Body of pancreas (tissue), 4 donors: Measurements from ENCODE around the gene ABCA8. TPM values are rescaled to one million over a fixed set of nuclear protein-coding genes. Genes with fewer than 3 reads are reported as not detected.

Source experiments
- ATAC-seq: fragments of 150-250 bp; one replicate; pipeline ENCODE4 v1.9.1; 2016
- DNase-seq, 4 donors: peaks; one replicate each; pipeline ENCODE4 v3.0.0-alpha.2; 2019
- H3K27ac ChIP-seq, 4 donors: fragments of 200-600 bp; sonication (generic); 1 replicate in 3 of 4; 2 replicates in 1 of 4; pipeline versions ENCODE4 v1.5.1 to v1.6.1; 2016 to 2019; ENCODE audit warnings: mild to moderate bottlenecking in 1 of 4, mixed read lengths in 1 of 4, moderate library complexity in 1 of 4
- H3K27me3 ChIP-seq, 2 donors: fragments of 200-600 bp; sonication (generic); one replicate each; pipeline ENCODE4 v1.6.0; 2016; ENCODE audit warnings: mild to moderate bottlenecking in 1 of 2
- H3K36me3 ChIP-seq, 2 donors: fragments of 200-600 bp; sonication (generic); replicated peaks in 1 of 2; 2 replicates each; pipeline ENCODE4 v1.5.1; 2016; ENCODE audit warnings: low read depth in 2 of 2; ENCODE audit not compliant: insufficient read depth in 1 of 2
- H3K4me1 ChIP-seq: fragments of 200-600 bp; sonication (generic); one replicate; pipeline ENCODE4 v1.6.0; 2016
- H3K4me3 ChIP-seq, 2 donors: fragments of 200-600 bp; sonication (generic); 1 replicate in 1 of 2; 2 replicates in 1 of 2; pipeline ENCODE4 v1.5.1; 2016 to 2019
- H3K9me3 ChIP-seq, 3 donors: fragments of 200-600 bp; sonication (generic); 1 replicate in 2 of 3; 2 replicates in 1 of 3; pipeline ENCODE4 v1.5.1; 2016
- POLR2A ChIP-seq, 3 donors: fragments of 450-650 bp; IDR thresholded peaks; one replicate each; pipeline ENCODE4 v1.6.1; 2016; ENCODE audit warnings: antibody characterized with exemption in 3 of 3, mild to moderate bottlenecking in 2 of 3
- WGBS, 2 donors: methylation state at CpG; one replicate each; pipeline ENCODE4 v1.1.5; 2017; 5-methylcytosine and 5-hydroxymethylcytosine counted together
- intact Hi-C: fragments of 100-400 bp; cut with DNase I; formaldehyde crosslinking; loops from one replicate; pipeline ENCODE4 v1.15.1; 2023
- total RNA-seq, 2 donors: library from RNA; depleted of rRNA; stranded (reverse); fragments of >200 nt; gene quantifications; one replicate each; pipeline ENCODE4 v1.1.0, GENCODE V29; 2016
- TF ChIP-seq, protein P1 (sequence below), 7 experiments: fragments of 450-650 bp in 4 of 7; fragments of 200-600 bp in 3 of 7; sonication (generic) in 3 of 7; IDR thresholded peaks; one replicate each; pipeline ENCODE4 v1.5.1; 2016 to 2019; ENCODE audit warnings: antibody characterized with exemption in 7 of 7

Gene ABCA8
- total RNA-seq, 2 donors from 2014 or later = 10.4 to 16.8 TPM

DNA sequence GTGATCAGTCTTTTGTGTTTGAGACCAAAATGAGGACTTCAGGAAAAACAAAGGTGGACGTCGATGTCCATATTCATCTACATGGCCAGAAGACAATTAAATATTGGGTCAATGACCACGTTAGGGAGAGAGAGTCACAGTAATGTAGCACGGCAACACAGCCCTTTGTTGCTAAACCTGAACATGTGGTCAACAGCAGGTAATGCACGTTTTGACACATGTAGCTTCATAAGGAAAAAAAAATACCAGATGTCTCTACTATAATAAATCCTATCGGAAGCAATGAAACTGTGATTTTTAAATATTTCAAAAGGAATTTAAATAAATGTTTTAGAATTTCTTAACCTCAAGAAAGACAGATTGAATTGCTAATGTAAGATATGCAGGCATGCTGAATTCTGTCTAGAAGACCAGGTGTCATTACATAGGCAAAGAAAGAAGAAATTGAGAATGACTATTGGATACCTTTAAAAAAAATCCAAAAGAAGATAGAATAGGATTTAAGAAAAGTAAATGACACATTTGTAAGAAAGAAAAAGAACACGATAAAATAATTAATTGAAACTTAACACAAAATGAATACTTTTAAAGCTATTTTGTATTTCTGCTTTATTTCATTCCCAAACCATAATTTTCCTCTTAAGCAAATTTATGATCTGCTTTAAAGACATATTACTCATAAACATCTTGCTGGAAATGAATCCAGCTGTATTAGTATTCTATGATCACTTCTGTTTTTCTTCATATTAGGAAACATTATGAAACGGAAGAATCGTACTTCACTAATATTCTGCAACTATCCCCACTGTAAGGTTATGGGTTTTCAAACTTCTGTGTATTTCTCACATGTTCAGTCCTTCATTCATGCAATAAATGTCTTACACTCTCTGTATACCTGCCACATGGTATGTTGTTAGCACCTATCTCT is 30.1 kb downstream of the ABCA8 start:
- Histone ChIP-seq H3K27me3 (no peaks in the 10 kb centered on the region), H3K9me3 (no peaks in the 10 kb centered on the region), H3K36me3 (no peaks in the 10 kb centered on the region), H3K4me1 (no peaks in the 10 kb centered on the region), H3K27ac (no peak overlapping the region), H3K4me3 (no peak overlapping the region)
- DNase-seq (no peak), ATAC-seq (no peak)
- WGBS, 2 donors = 75 to 81% methylated on average over 9 of the region's 9 CpGs
- TF ChIP-seq, protein P1, sequence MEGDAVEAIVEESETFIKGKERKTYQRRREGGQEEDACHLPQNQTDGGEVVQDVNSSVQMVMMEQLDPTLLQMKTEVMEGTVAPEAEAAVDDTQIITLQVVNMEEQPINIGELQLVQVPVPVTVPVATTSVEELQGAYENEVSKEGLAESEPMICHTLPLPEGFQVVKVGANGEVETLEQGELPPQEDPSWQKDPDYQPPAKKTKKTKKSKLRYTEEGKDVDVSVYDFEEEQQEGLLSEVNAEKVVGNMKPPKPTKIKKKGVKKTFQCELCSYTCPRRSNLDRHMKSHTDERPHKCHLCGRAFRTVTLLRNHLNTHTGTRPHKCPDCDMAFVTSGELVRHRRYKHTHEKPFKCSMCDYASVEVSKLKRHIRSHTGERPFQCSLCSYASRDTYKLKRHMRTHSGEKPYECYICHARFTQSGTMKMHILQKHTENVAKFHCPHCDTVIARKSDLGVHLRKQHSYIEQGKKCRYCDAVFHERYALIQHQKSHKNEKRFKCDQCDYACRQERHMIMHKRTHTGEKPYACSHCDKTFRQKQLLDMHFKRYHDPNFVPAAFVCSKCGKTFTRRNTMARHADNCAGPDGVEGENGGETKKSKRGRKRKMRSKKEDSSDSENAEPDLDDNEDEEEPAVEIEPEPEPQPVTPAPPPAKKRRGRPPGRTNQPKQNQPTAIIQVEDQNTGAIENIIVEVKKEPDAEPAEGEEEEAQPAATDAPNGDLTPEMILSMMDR (IDR thresholded peaks at IDR 0.05) = no peak
- no peak for TF ChIP-seq POLR2A (IDR thresholded peaks at IDR 0.05)
- intact Hi-C loops = no loop called here

DNA sequence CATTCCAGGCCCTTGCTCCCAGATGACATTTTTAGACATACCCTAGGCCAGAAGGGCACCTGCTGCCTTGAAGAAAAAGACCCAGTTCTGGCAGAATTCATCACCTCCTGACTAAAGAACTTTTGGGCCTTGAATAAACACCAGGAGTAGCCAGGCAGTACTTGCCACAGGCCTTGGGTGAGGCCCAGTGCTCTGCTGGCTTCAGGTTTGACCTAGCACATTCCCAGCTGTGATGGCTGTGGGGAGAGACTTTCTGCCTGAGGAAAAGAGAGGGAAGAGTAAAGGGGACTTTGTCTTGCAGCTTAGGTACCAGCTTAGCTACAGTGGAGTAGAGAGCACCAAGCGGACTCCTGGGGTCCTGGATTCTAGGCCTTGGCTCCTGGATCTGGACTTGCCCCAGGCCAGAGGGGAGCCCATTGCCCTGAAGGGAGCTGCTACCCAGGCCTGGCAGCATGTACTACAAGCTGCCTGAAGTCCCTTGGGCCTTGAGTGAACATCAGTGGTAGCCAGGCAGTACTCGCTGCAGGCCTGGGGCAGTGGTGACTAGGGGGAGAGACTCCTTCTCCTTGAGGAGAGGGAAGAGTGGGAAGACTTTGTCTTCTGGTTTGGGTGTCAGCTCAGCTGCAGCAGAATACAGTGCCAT is 44.3 kb downstream of the ABCA8 start:
- H3K36me3 ChIP-seq = no peaks in the 10 kb centered on the region
- H3K9me3 ChIP-seq = no peaks in the 10 kb centered on the region
- intact Hi-C loops = no loop called here

DNA sequence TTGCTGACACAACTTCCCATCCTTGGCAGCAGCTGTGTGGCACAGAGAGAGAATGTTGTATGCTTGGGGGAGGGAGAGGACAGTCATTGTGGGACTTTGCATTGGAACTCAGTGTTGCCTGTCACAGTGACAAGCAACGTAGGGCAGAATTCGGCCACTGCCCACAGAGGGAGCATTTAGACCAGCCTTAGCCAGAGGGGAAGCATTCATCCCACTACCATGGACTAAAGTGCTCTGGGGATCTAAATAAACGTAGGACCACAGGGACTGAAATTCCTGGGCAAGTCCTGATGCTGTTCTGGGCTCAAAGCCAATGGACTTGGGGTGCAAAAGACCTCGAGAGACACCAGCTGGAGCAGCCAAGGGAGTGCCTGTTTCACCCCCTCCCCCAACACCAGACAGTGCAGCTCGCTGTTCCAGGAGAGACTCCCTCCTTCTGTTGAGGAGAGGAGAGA is 44.9 kb downstream of the ABCA8 start:
- DNase-seq = peak in 2 of 4 donors; percentile 4 to 7
- H3K27me3 ChIP-seq = no peaks in the 10 kb centered on the region
- no peaks in the 10 kb centered on the region for H3K4me1 ChIP-seq
- no peaks in the 10 kb centered on the region for H3K36me3 ChIP-seq
- no peak for TF ChIP-seq POLR2A (IDR thresholded peaks at IDR 0.05)
- intact Hi-C loops = no loop called here
- no peak for ATAC-seq
- H3K4me3 ChIP-seq = no peak overlapping the region
- no peaks in the 10 kb centered on the region for H3K9me3 ChIP-seq
- no peak overlapping the region for H3K27ac ChIP-seq
- WGBS, 2 donors = 55 to 58% methylated on average over 4 to 5 of the region's 5 CpGs

More for the DNA sequence above, 44.3 kb downstream of the ABCA8 start:
- no peak overlapping the region for H3K27ac ChIP-seq
- WGBS, 2 donors = 97% methylated on average over 2 of the region's 2 CpGs; no CpG with 5 or more reads in 1 of the 2 donors
- H3K4me3 ChIP-seq = no peak overlapping the region
- no peaks in the 10 kb centered on the region for H3K27me3 ChIP-seq
- TF ChIP-seq POLR2A (IDR thresholded peaks at IDR 0.05) = no peak
- TF ChIP-seq, protein P1 (IDR thresholded peaks at IDR 0.05) = no peak
- no peak for DNase-seq
- no peak for ATAC-seq
- no peaks in the 10 kb centered on the region for H3K4me1 ChIP-seq

DNA sequence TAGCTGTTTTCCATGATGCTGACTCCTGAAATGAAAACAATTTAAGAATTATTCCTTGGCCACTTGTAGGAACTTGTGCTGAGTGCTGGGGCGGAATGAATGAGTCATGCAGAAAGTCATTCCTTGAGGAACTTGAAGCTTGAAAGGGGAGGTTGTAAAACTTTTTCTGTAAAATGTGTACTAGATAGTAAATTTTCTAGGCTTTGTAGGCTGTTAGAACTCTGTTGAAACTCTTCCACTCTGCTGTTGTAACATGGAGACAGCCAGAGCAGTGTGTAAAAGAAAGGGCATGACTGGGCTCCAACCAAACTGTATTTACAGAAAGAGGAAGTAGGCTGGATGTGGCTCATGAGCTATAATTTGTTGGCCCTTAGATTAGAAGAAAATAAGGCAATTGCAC is 46.1 kb downstream of the ABCA8 start:
- Histone ChIP-seq H3K27me3 (no peaks in the 10 kb centered on the region), H3K4me3 (no peak overlapping the region), H3K36me3 (no peaks in the 10 kb centered on the region), H3K4me1 (no peaks in the 10 kb centered on the region), H3K9me3 (no peaks in the 10 kb centered on the region), H3K27ac (peak overlapping the region in 1 of 4 donors; percentile 54)
- intact Hi-C loops = no loop called here
- DNase-seq (peak in 3 of 4 donors; percentile 5 to 55 (median 15)), ATAC-seq (peak; percentile 42)
- TF ChIP-seq, protein P1 (IDR thresholded peaks at IDR 0.05) = no peak
- TF ChIP-seq POLR2A (IDR thresholded peaks at IDR 0.05) = no peak
- 70 to 90% methylated on average over 1 of the region's 1 CpG for WGBS, 2 donors

DNA sequence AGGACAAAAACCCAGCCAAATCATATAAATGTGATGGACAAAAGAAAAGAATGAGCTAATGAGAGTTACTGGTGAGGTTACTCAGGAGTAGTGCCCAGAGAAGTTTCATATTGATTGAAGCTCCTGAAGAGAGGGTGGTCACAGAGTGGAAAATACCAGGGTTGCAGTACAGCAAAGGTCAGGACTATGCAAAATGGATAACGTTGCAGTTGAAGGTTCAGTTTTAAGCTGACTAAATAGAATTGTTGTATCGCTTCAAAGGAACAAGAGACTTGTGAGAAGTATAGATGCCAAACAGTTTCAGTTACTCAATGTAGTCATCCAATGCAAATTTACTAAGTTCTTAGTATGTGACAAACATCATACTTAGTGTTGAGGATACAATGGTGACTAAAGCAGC is 47.1 kb downstream of the ABCA8 start:
- intact Hi-C loops = no loop called here

More for the DNA sequence above, 47.1 kb downstream of the ABCA8 start:
- TF ChIP-seq, protein P1 (IDR thresholded peaks at IDR 0.05) = no peak
- no peak for TF ChIP-seq POLR2A (IDR thresholded peaks at IDR 0.05)
- Histone ChIP-seq H3K36me3 (no peaks in the 10 kb centered on the region), H3K4me1 (no peaks in the 10 kb centered on the region), H3K27ac (no peak overlapping the region), H3K4me3 (no peak overlapping the region), H3K27me3 (no peaks in the 10 kb centered on the region), H3K9me3 (no peaks in the 10 kb centered on the region)
- DNase-seq = no peak
- 54 to 55% methylated on average over 2 of the region's 2 CpGs for WGBS, 2 donors
- no peak for ATAC-seq
